Activated naive CD4-positive, alpha-beta T cell treated with anti-CD3 and anti-CD28 coated beads, Interleukin-2, amount 10 ng/mL, durations not matched to agents 7 days and 5 days (primary cell): ENCODE data around the gene FNIP1.
A peak's percentile ranks its signal among the peaks of the same experiment; 100 is the strongest.
"Not testable (repeated sequence)": the region's sequence is repeated elsewhere in the genome, so short reads cannot be mapped to it uniquely, and the experiment has no call there.

Experiments used
- CTCF ChIA-PET: fragments of 350-600 bp; sonication (Branson Sonifier 250); formaldehyde crosslinking; loops from one replicate; lab custom pipeline; 2021; ENCODE audit warnings: antibody characterized with exemption; lab: Charles Lee
- DNase-seq: peaks from one replicate; pipeline ENCODE4 v3.0.0-alpha.2; 2020
- H3K27ac Mint-ChIP-seq: one replicate; pipeline ENCODE4 v1.8.0; 2021; ENCODE audit warnings: mild to moderate bottlenecking, moderate library complexity, mixed read lengths
- H3K27me3 Mint-ChIP-seq: one replicate; pipeline ENCODE4 v1.8.0; 2021; ENCODE audit warnings: mild to moderate bottlenecking, mixed read lengths
- H3K36me3 Mint-ChIP-seq: one replicate; pipeline ENCODE4 v1.8.0; 2021; ENCODE audit warnings: mixed read lengths
- H3K4me1 Mint-ChIP-seq: one replicate; pipeline ENCODE4 v1.8.0; 2021; ENCODE audit warnings: mixed read lengths
- H3K4me3 Mint-ChIP-seq: one replicate; pipeline ENCODE4 v1.8.0; 2021; ENCODE audit warnings: mild to moderate bottlenecking, moderate library complexity, mixed read lengths
- H3K9me3 Mint-ChIP-seq: one replicate; pipeline ENCODE4 v1.8.0; 2021; ENCODE audit warnings: mixed read lengths

The FNIP1 gene

GRCh38 chr5:131595088-131596033, 201.5 kb downstream of the FNIP1 start:
- Mint-ChIP-seq H3K4me3 (peak overlapping the region; percentile 43), H3K36me3 (peaks cover 39% of the 10 kb centered on the region)
- CTCF ChIA-PET, result interaction anchor here (0.7 to 1.8 kb wide), 3 partner anchors 11 to 468 kb away, joined by 3 to 5 read pairs (median 3); no protein-coding TSS in a partner anchor

GRCh38 chr5:131593921-131594320, 202.9 kb downstream of the FNIP1 start:
- H3K27ac Mint-ChIP-seq, result peak overlapping the region; percentile 59
- CTCF ChIA-PET, result interaction anchor here (0.9 to 8.2 kb wide), 3 partner anchors 79 to 415 kb away, joined by 3 to 211 read pairs (median 5); partner anchors contain the start of gene ACSL6
- no peaks in the 10 kb centered on the region for H3K27me3 Mint-ChIP-seq
- peaks cover 3% of the 10 kb centered on the region for H3K9me3 Mint-ChIP-seq
- DNase-seq, result no peak
- no peak overlapping the region for H3K4me3 Mint-ChIP-seq
- H3K36me3 Mint-ChIP-seq, result peaks cover 34% of the 10 kb centered on the region
- peaks cover 50% of the 10 kb centered on the region for H3K4me1 Mint-ChIP-seq

More at GRCh38 chr5:131595088-131596033, 201.5 kb downstream of the FNIP1 start:
- Mint-ChIP-seq H3K9me3 (peaks cover 3% of the 10 kb centered on the region), H3K27ac (peak overlapping the region; percentile 80), H3K27me3 (no peaks in the 10 kb centered on the region), H3K4me1 (peaks cover 46% of the 10 kb centered on the region)
- DNase-seq, result peak; percentile 24

- not testable (repeated sequence) for DNase-seq, H3K27me3 Mint-ChIP-seq, H3K4me3 Mint-ChIP-seq, H3K9me3 Mint-ChIP-seq, H3K27ac Mint-ChIP-seq
- peaks cover 31% of the 10 kb centered on the region for H3K36me3 Mint-ChIP-seq
- CTCF ChIA-PET, result interaction anchor here (1.4 to 8.2 kb wide), 2 partner anchors 170 to 415 kb away, joined by 3 to 211 read pairs; partner anchors contain the start of gene ACSL6
- peaks cover 50% of the 10 kb centered on the region for H3K4me1 Mint-ChIP-seq
Measured at GRCh38 chr5:131593436-131593835, 203.4 kb downstream of the FNIP1 start.
